ENCODE results near the gene GLIPR1. TPM values are rescaled to one million over a fixed set of nuclear protein-coding genes. Genes with fewer than 3 reads are reported as not detected.

GLIPR1 gene
- total RNA-seq, 1 experiment from 2014 or later: 82.2 TPM

Other genes with a start within 250 kb of the GLIPR1 start
- 2.5 and 3.7 TPM in 2 replicates for gene CAPS2, start 150.4 kb upstream of the GLIPR1 start, total RNA-seq (2014; rRNA removed; shearing (Covaris generic))
- gene GLIPR1L1, start 146.1 kb upstream of the GLIPR1 start, total RNA-seq (2014; rRNA removed; shearing (Covaris generic)): not detected in 2 replicates
- gene GLIPR1L2, start 89.7 kb upstream of the GLIPR1 start, total RNA-seq (2014; rRNA removed; shearing (Covaris generic)): not detected in 2 replicates
- 47.1 and 93.0 TPM in 2 replicates for gene KRR1, start 30.9 kb downstream of the GLIPR1 start, total RNA-seq (2014; rRNA removed; shearing (Covaris generic))

Data from M059J (cell line).